ENCODE data around the gene SETD1B.
"Not testable (repeated sequence)": the region's sequence is repeated elsewhere in the genome, so short reads cannot be mapped to it uniquely, and the experiment has no call there.

DNA sequence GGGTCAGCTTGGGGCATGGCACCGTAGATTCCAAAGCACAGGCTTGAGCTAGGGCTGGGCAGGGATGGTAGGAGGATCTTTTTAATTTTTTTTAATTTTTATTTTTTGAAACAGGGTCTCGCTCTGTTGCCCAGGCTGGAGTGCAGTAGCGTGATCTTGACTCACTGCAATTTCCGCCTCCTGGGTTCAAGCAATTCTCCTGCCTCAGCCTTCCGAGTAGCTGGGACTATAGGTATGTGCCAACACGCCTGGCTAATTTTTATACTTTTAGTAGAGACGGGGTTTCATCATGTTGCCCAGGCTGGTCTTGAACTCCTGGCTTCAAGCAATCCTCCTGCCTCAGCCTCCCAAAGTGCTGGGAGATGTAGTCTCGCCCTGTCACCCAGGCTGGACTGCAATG is 13.0 kb upstream of the SETD1B start:
- TF ChIP-seq, protein P1, sequence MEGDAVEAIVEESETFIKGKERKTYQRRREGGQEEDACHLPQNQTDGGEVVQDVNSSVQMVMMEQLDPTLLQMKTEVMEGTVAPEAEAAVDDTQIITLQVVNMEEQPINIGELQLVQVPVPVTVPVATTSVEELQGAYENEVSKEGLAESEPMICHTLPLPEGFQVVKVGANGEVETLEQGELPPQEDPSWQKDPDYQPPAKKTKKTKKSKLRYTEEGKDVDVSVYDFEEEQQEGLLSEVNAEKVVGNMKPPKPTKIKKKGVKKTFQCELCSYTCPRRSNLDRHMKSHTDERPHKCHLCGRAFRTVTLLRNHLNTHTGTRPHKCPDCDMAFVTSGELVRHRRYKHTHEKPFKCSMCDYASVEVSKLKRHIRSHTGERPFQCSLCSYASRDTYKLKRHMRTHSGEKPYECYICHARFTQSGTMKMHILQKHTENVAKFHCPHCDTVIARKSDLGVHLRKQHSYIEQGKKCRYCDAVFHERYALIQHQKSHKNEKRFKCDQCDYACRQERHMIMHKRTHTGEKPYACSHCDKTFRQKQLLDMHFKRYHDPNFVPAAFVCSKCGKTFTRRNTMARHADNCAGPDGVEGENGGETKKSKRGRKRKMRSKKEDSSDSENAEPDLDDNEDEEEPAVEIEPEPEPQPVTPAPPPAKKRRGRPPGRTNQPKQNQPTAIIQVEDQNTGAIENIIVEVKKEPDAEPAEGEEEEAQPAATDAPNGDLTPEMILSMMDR (IDR thresholded peaks at IDR 0.05), result not testable (repeated sequence)
- not testable (repeated sequence) for TF ChIP-seq POLR2A (IDR thresholded peaks at IDR 0.05)
